ENCODE measurements around the gene RAP2A.
A peak's percentile ranks its signal among the peaks of the same experiment; 100 is the strongest.

RAP2A gene

GRCh38 chr13:97433727-97434396, at the start of gene RAP2A:
Gene RAP2A, plus strand, starts transcription at chr13:97434169. Its CDS starts 302 bp downstream, at chr13:97434471.
- peak; percentile 83 for DNase-seq
- in situ Hi-C loops (cut with HindIII; ENCODE audit: low pct_ligation_motif_present, low pct_unique_long_range_greater_than_20kb, low sequenced_read_pairs), result no loop called here

GRCh38 chr13:97384371-97384770, 49.6 kb upstream of the RAP2A start:
- in situ Hi-C loops (cut with HindIII; ENCODE audit: low pct_ligation_motif_present, low pct_unique_long_range_greater_than_20kb, low sequenced_read_pairs), result no loop called here
- DNase-seq, result no peak

GRCh38 chr13:97385146-97385545, 48.8 kb upstream of the RAP2A start:
- in situ Hi-C loops (cut with HindIII; ENCODE audit: low pct_ligation_motif_present, low pct_unique_long_range_greater_than_20kb, low sequenced_read_pairs), result no loop called here
- DNase-seq, result peak; percentile 61

- no peak for DNase-seq
- in situ Hi-C loops (cut with HindIII; ENCODE audit: low pct_ligation_motif_present, low pct_unique_long_range_greater_than_20kb, low sequenced_read_pairs), result no loop called here
These were observed 48.1 kb upstream of the RAP2A start for GRCh38 chr13:97385854-97386253.

GRCh38 chr13:97386801-97387484, 47.0 kb upstream of the RAP2A start:
- in situ Hi-C loops (cut with HindIII; ENCODE audit: low pct_ligation_motif_present, low pct_unique_long_range_greater_than_20kb, low sequenced_read_pairs), result no loop called here
- no peak for DNase-seq

GRCh38 chr13:97387485-97387839, 46.5 kb upstream of the RAP2A start:
- in situ Hi-C loops (cut with HindIII; ENCODE audit: low pct_ligation_motif_present, low pct_unique_long_range_greater_than_20kb, low sequenced_read_pairs), result no loop called here
- DNase-seq, result no peak

GRCh38 chr13:97387890-97388289, 46.1 kb upstream of the RAP2A start:
- DNase-seq, result no peak
- in situ Hi-C loops (cut with HindIII; ENCODE audit: low pct_ligation_motif_present, low pct_unique_long_range_greater_than_20kb, low sequenced_read_pairs), result no loop called here

- no peak for DNase-seq
- in situ Hi-C loops (cut with HindIII; ENCODE audit: low pct_ligation_motif_present, low pct_unique_long_range_greater_than_20kb, low sequenced_read_pairs), result no loop called here
These were observed 45.6 kb upstream of the RAP2A start for GRCh38 chr13:97388373-97388772.

- DNase-seq, result no peak
These were observed 42.9 kb upstream of the RAP2A start for GRCh38 chr13:97390941-97391600.

GRCh38 chr13:97392020-97392419, 41.9 kb upstream of the RAP2A start:
- no peak for DNase-seq
- in situ Hi-C loops (cut with HindIII; ENCODE audit: low pct_ligation_motif_present, low pct_unique_long_range_greater_than_20kb, low sequenced_read_pairs), result no loop called here

More at GRCh38 chr13:97390941-97391600, 42.9 kb upstream of the RAP2A start:
- in situ Hi-C loops (cut with HindIII; ENCODE audit: low pct_ligation_motif_present, low pct_unique_long_range_greater_than_20kb, low sequenced_read_pairs), result no loop called here

- no peak for DNase-seq
- in situ Hi-C loops (cut with HindIII; ENCODE audit: low pct_ligation_motif_present, low pct_unique_long_range_greater_than_20kb, low sequenced_read_pairs), result no loop called here
These were observed 39.4 kb upstream of the RAP2A start for GRCh38 chr13:97394542-97394941.

- peak; percentile 8 for DNase-seq
- in situ Hi-C loops (cut with HindIII; ENCODE audit: low pct_ligation_motif_present, low pct_unique_long_range_greater_than_20kb, low sequenced_read_pairs), result no loop called here
These were observed 38.4 kb upstream of the RAP2A start for GRCh38 chr13:97395447-97396136.

- in situ Hi-C loops (cut with HindIII; ENCODE audit: low pct_ligation_motif_present, low pct_unique_long_range_greater_than_20kb, low sequenced_read_pairs), result no loop called here
- DNase-seq, result no peak
These were observed 36.7 kb upstream of the RAP2A start for GRCh38 chr13:97397267-97397666.

GRCh38 chr13:97401421-97401820, 32.5 kb upstream of the RAP2A start:
- no peak for DNase-seq
- in situ Hi-C loops (cut with HindIII; ENCODE audit: low pct_ligation_motif_present, low pct_unique_long_range_greater_than_20kb, low sequenced_read_pairs), result no loop called here

GRCh38 chr13:97403893-97404750, 29.8 kb upstream of the RAP2A start:
- no peak for DNase-seq

GRCh38 chr13:97407540-97407939, 26.4 kb upstream of the RAP2A start:
- no peak for DNase-seq
- in situ Hi-C loops (cut with HindIII; ENCODE audit: low pct_ligation_motif_present, low pct_unique_long_range_greater_than_20kb, low sequenced_read_pairs), result no loop called here

More at GRCh38 chr13:97403893-97404750, 29.8 kb upstream of the RAP2A start:
- in situ Hi-C loops (cut with HindIII; ENCODE audit: low pct_ligation_motif_present, low pct_unique_long_range_greater_than_20kb, low sequenced_read_pairs), result no loop called here

GRCh38 chr13:97408938-97409337, 25.0 kb upstream of the RAP2A start:
- in situ Hi-C loops (cut with HindIII; ENCODE audit: low pct_ligation_motif_present, low pct_unique_long_range_greater_than_20kb, low sequenced_read_pairs), result no loop called here
- DNase-seq, result no peak

- no peak for DNase-seq
- in situ Hi-C loops (cut with HindIII; ENCODE audit: low pct_ligation_motif_present, low pct_unique_long_range_greater_than_20kb, low sequenced_read_pairs), result no loop called here
These were observed 22.0 kb upstream of the RAP2A start for GRCh38 chr13:97411984-97412383.

Data from ACHN (cell line).